K562 (cell line): ENCODE data around the gene KCP. TPM values are rescaled to one million over a fixed set of nuclear protein-coding genes. Genes with fewer than 3 reads are reported as not detected.

Source experiments
- CBFB ChIP-seq: sonication (generic); formaldehyde crosslinking; IDR thresholded peaks from 2 replicates; pipeline ENCODE4 v1.4.0; 2020; ENCODE audit warnings: mild to moderate bottlenecking, missing genetic modification reagents
- CBX3 ChIP-seq, 2 experiments: IDR thresholded peaks; 1 replicate in 1 of 2; 2 replicates in 1 of 2; pipeline ENCODE4 v1.6.1; 2012; ENCODE audit warnings: inconsistent platforms in 2 of 2, low read length in 2 of 2, borderline replicate concordance in 1 of 2, control low read depth in 1 of 2
- CBX5 ChIP-seq: IDR thresholded peaks from 2 replicates; pipeline ENCODE4 v1.6.1; 2014; ENCODE audit warnings: low read depth, borderline replicate concordance
- ETV1 ChIP-seq: fragments of 450-650 bp; conservative IDR thresholded peaks from 2 replicates; pipeline ENCODE4 v1.6.1; 2016; ENCODE audit warnings: missing genetic modification characterization, control low read depth, low read depth, missing compliant biosample characterization
- GTF2E2 ChIP-seq: fragments of 200-800 bp; sonication (Bioruptor generic); IDR thresholded peaks from 2 replicates; pipeline ENCODE4 v1.6.1; 2016; ENCODE audit warnings: missing genetic modification characterization, missing compliant biosample characterization
- NCOA1 ChIP-seq: fragments of 450-650 bp; IDR thresholded peaks from 2 replicates; pipeline ENCODE4 v1.6.1; 2016; ENCODE audit warnings: low read depth
- NR2C1 ChIP-seq, 2 experiments: fragments of 450-650 bp; IDR thresholded peaks; 2 replicates each; pipeline ENCODE4 v1.6.1; 2017; ENCODE audit warnings: mild to moderate bottlenecking in 2 of 2, antibody characterized with exemption in 1 of 2, inconsistent platforms in 1 of 2, missing compliant biosample characterization in 1 of 2, missing genetic modification characterization in 1 of 2
- PREB ChIP-seq: sonication (generic); formaldehyde crosslinking; IDR thresholded peaks from 2 replicates; pipeline ENCODE4 v1.8.1; 2023; ENCODE audit warnings: mild to moderate bottlenecking, missing genetic modification reagents
- SMARCA5 ChIP-seq: fragments of 450-650 bp; IDR thresholded peaks from 2 replicates; pipeline ENCODE4 v1.6.1; 2016
- TSHZ1 ChIP-seq: fragments of 250-450 bp; sonication (Bioruptor Pico); IDR thresholded peaks from 2 replicates; pipeline ENCODE4 v1.4.0; 2020; ENCODE audit warnings: mild to moderate bottlenecking, moderate library complexity
- ZNF318 ChIP-seq, 2 experiments: fragments of 450-650 bp; IDR thresholded peaks; 2 replicates each; pipeline ENCODE4 v1.6.1; 2016; ENCODE audit warnings: mild to moderate bottlenecking in 2 of 2, borderline replicate concordance in 1 of 2, low read depth in 1 of 2, moderate library complexity in 1 of 2
- ZNF830 ChIP-seq: fragments of 250-450 bp; sonication (Bioruptor Pico); IDR thresholded peaks from 2 replicates; pipeline ENCODE4 v1.5.0; 2021; ENCODE audit warnings: mild to moderate bottlenecking
- polyA plus RNA-seq, 8 experiments: library from polyadenylated mRNA; depleted of rRNA in 4 of 8; stranded (reverse) in 5 of 8; unstranded in 3 of 8; fragments of >200 nt; fragmentation: Nextera tagmentation in 2 of 8; fragmentation: Illumina TruSeq in 1 of 8; extraction: Ambion mirVana in 2 of 8; extraction: Trizol in 1 of 8; gene quantifications; 2 replicates each; pipeline versions ENCODE4 v1.2.1 to v1.2.3, GENCODE V29; 2011 to 2014; ENCODE audit warnings: inconsistent platforms in 1 of 8, missing spikeins in 1 of 8
- total RNA-seq, 7 experiments: library from RNA; depleted of rRNA in 6 of 7; stranded (reverse); fragments of >200 nt in 6 of 7; fragmentation: Illumina TruSeq in 2 of 7; extraction: Trizol in 2 of 7; gene quantifications; 2 replicates each; pipeline versions ENCODE4 v1.2.1 to v1.2.3, GENCODE V29; 2011 to 2021; ENCODE audit warnings: low replicate concordance in 1 of 7

The KCP gene
- total and polyA plus RNA-seq, 9 of the 15 experiments (the other 6 are each of a cell fraction or from before 2014, with no cell fraction given), result 0.06 to 0.17 (median 0.12) TPM; not detected in 3

- TF ChIP-seq TSHZ1 (CRISPR knock-in tag), result no peak
- peak; percentile 51; the same call in 1 of the 2 replicates for TF ChIP-seq ETV1 (tag)
- no peak; a peak in 1 of 4 replicates for TF ChIP-seq ZNF318 (IDR thresholded peaks at IDR 0.05; ENCODE audit: borderline replicate concordance in 1 of 2, low read depth in 1 of 2)
- peak; percentile 42; the same call in 1 of the 2 replicates for TF ChIP-seq NR2C1 (IDR thresholded peaks at IDR 0.05)
- 0 out of 2 replicates have a peak, but pooled peaks have one; percentile 28 for TF ChIP-seq NR2C1 (tag; IDR thresholded peaks at IDR 0.05)
- no peak for TF ChIP-seq PREB
- TF ChIP-seq SMARCA5, result peak; percentile 10; the same call in 1 of the 2 replicates
- TF ChIP-seq CBX3 (IDR thresholded peaks at IDR 0.05; ENCODE audit: borderline replicate concordance in 1 of 2, low read length in 2 of 2), result no peak
- peak; percentile 81; the same call in 1 of the 2 replicates for TF ChIP-seq CBFB (CRISPR knock-in tag)
- TF ChIP-seq CBX5, result peak; percentile 43; the same call in 1 of the 2 replicates
- TF ChIP-seq NCOA1, result peak; percentile 19; the same call in 1 of the 2 replicates
- no peak for TF ChIP-seq GTF2E2
- no peak for TF ChIP-seq ZNF830 (CRISPR knock-in tag)
Measured at GRCh38 chr7:128831994-128832879, 78.3 kb downstream of the KCP start (continued).
